Mesendoderm (in vitro differentiated cells): ENCODE results near the gene ACOT11.

Experiments used
- DNase-seq: peaks from one replicate; pipeline ENCODE4 v3.0.0; 2013
- H2AK5ac ChIP-seq: 2 replicates; pipeline ENCODE4 v1.6.1; 2013; ENCODE audit warnings: low read length, inconsistent platforms
- H2BK120ac ChIP-seq: 2 replicates; pipeline ENCODE4 v1.6.1; 2013; ENCODE audit warnings: low read depth, mild to moderate bottlenecking, low read length, moderate library complexity, mixed read lengths
- H2BK15ac ChIP-seq: replicated peaks from 2 replicates; pipeline ENCODE4 v1.6.1; 2013; ENCODE audit warnings: low read depth, mild to moderate bottlenecking, moderate library complexity
- H2BK5ac ChIP-seq: 2 replicates; pipeline ENCODE4 v1.6.1; 2013; ENCODE audit warnings: low read length, inconsistent platforms
- H3K18ac ChIP-seq: 2 replicates; pipeline ENCODE4 v1.6.1; 2013; ENCODE audit warnings: mild to moderate bottlenecking, low read length, mixed read lengths
- H3K23ac ChIP-seq: one replicate; pipeline ENCODE4 v1.6.1; 2013; ENCODE audit warnings: low read length
- H3K27ac ChIP-seq: 2 replicates; pipeline ENCODE4 v1.5.1; 2013; ENCODE audit warnings: low read depth, mild to moderate bottlenecking, inconsistent platforms, low read length, moderate library complexity
- H3K27me3 ChIP-seq: 2 replicates; pipeline ENCODE4 v1.6.1; 2013; ENCODE audit warnings: low read length, control low read depth, mild to moderate bottlenecking, inconsistent platforms; ENCODE audit not compliant: insufficient read depth, poor library complexity
- H3K36me3 ChIP-seq: 2 replicates; pipeline ENCODE4 v1.6.1; 2013; ENCODE audit warnings: low read length, inconsistent platforms; ENCODE audit not compliant: control insufficient read depth, insufficient read depth
- H3K4ac ChIP-seq: one replicate; pipeline ENCODE4 v1.6.1; 2013; ENCODE audit warnings: low read depth, mild to moderate bottlenecking, low read length, moderate library complexity
- H3K4me1 ChIP-seq: 2 replicates; pipeline ENCODE4 v1.6.1; 2013; ENCODE audit warnings: low read depth, low read length, inconsistent platforms; ENCODE audit not compliant: control insufficient read depth
- H3K4me2 ChIP-seq: 2 replicates; pipeline ENCODE4 v1.6.1; 2013; ENCODE audit warnings: low read length
- H3K4me3 ChIP-seq: 2 replicates; pipeline ENCODE4 v1.5.1; 2013; ENCODE audit warnings: mild to moderate bottlenecking, low read length
- H3K56ac ChIP-seq: one replicate; pipeline ENCODE4 v1.6.1; 2013; ENCODE audit warnings: low read length
- H3K79me1 ChIP-seq: 2 replicates; pipeline ENCODE4 v1.6.1; 2013; ENCODE audit warnings: low read length, inconsistent platforms
- H3K79me2 ChIP-seq: 2 replicates; pipeline ENCODE4 v1.6.1; 2013; ENCODE audit warnings: mild to moderate bottlenecking, low read length; ENCODE audit not compliant: control insufficient read depth, insufficient read depth
- H3K9ac ChIP-seq: 2 replicates; pipeline ENCODE4 v1.6.1; 2013; ENCODE audit warnings: low read length, inconsistent platforms
- H4K5ac ChIP-seq: one replicate; pipeline ENCODE4 v1.6.1; 2013; ENCODE audit warnings: low read length
- H4K8ac ChIP-seq: one replicate; pipeline ENCODE4 v1.6.1; 2013; ENCODE audit warnings: low read depth, mild to moderate bottlenecking, control low read depth, low read length, moderate library complexity
- WGBS: extraction: QIAGEN DNeasy Blood & Tissue Kit; methylation state at CpG from one replicate; pipeline ENCODE4 v1.1.7; 2013; ENCODE audit warnings: low lambda C conversion rate, missing lambda C conversion rate; ENCODE audit not compliant: insufficient coverage; ENCODE audit errors: extremely low coverage; 5-methylcytosine and 5-hydroxymethylcytosine counted together

Gene ACOT11

DNA sequence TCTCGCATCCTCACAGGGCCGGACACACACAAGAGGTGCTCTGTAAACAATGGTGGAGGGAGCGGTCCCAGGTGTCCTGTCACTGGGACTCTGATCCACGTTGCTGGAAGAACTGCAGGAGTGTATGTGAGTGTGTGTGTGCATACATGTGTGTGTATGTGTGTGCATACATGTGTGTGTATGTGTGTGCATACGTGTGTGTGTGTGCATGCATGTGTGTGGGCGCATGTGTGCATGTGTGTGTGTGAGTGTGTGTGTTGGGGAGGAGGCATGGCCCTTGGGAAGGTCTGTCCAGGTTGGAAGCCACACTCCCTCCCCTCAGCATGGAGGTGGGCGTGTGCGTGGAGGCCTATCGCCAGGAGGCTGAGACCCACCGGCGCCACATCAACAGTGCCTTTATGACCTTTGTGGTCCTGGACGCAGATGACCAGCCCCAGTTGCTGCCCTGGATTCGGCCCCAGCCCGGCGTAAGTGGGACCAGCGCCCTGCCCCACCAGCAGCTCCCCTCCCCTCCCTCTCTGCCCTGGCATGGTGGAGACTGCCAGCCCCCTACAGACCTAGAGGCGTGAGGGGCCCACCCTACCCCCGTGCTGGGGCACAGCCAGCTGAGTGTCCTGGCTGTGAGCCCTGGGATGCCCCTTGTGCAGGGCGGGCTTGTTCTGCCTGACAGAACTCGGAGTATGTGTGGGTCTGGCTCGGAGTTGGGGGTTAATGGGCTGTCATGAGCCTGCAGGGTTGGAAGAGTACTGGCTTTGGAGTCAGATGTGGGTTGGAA is 53.1 kb downstream of the ACOT11 start:
- H3K79me2 ChIP-seq = no peaks in the 10 kb centered on the region

GRCh38 chr1:54601730-54602129 is 53.7 kb downstream of the ACOT11 start:
- no peak overlapping the region for H3K4me3 ChIP-seq
- DNase-seq = no peak
- H3K18ac ChIP-seq = no peak overlapping the region
- H4K8ac ChIP-seq = no peak overlapping the region
- no peak overlapping the region for H4K5ac ChIP-seq
- no peak overlapping the region for H3K23ac ChIP-seq
- H3K56ac ChIP-seq = no peak overlapping the region
- WGBS = no CpG with 5 or more reads among the region's 10 CpGs
- H2BK5ac ChIP-seq = no peak overlapping the region
- H3K27me3 ChIP-seq = no peaks in the 10 kb centered on the region
- H3K4ac ChIP-seq = no peak overlapping the region
- no peak overlapping the region for H3K9ac ChIP-seq
- H3K36me3 ChIP-seq = peaks cover 1% of the 10 kb centered on the region
- no peak overlapping the region for H2AK5ac ChIP-seq
- H3K27ac ChIP-seq = no peak overlapping the region
- no peak overlapping the region for H2BK120ac ChIP-seq
- no peaks in the 10 kb centered on the region for H3K79me2 ChIP-seq
- H3K4me1 ChIP-seq = no peaks in the 10 kb centered on the region
- no peaks in the 10 kb centered on the region for H3K79me1 ChIP-seq
- H2BK15ac ChIP-seq = no peak overlapping the region
- H3K4me2 ChIP-seq = no peak overlapping the region

More for the DNA sequence above, 53.1 kb downstream of the ACOT11 start:
- Histone ChIP-seq H2BK5ac (no peak overlapping the region), H3K4me3 (no peak overlapping the region), H3K4me2 (no peak overlapping the region), H2AK5ac (no peak overlapping the region), H3K9ac (no peak overlapping the region), H3K4ac (no peak overlapping the region), H3K27me3 (no peaks in the 10 kb centered on the region), H4K5ac (no peak overlapping the region), H2BK15ac (no peak overlapping the region), H3K23ac (no peak overlapping the region), H3K79me1 (no peaks in the 10 kb centered on the region), H2BK120ac (no peak overlapping the region), H4K8ac (no peak overlapping the region), H3K4me1 (no peaks in the 10 kb centered on the region), H3K18ac (no peak overlapping the region), H3K27ac (no peak overlapping the region), H3K56ac (no peak overlapping the region), H3K36me3 (peaks cover 1% of the 10 kb centered on the region)
- DNase-seq = no peak
- WGBS = no CpG with 5 or more reads among the region's 21 CpGs

- Histone ChIP-seq H3K4me3 (no peak overlapping the region), H3K4me1 (no peaks in the 10 kb centered on the region), H4K8ac (no peak overlapping the region), H2BK15ac (no peak overlapping the region), H2BK120ac (no peak overlapping the region), H3K56ac (no peak overlapping the region), H2AK5ac (no peak overlapping the region), H3K9ac (no peak overlapping the region), H3K36me3 (peaks cover 1% of the 10 kb centered on the region), H3K18ac (no peak overlapping the region), H3K27ac (no peak overlapping the region), H3K79me1 (no peaks in the 10 kb centered on the region), H2BK5ac (no peak overlapping the region), H3K4me2 (no peak overlapping the region), H3K27me3 (no peaks in the 10 kb centered on the region), H3K4ac (no peak overlapping the region), H3K23ac (no peak overlapping the region), H4K5ac (no peak overlapping the region), H3K79me2 (no peaks in the 10 kb centered on the region)
- WGBS = no CpG with 5 or more reads among the region's 18 CpGs
- DNase-seq = no peak
Observed at GRCh38 chr1:54602554-54602953, 54.5 kb downstream of the ACOT11 start.

- Histone ChIP-seq H3K4me1 (no peaks in the 10 kb centered on the region), H3K79me1 (no peaks in the 10 kb centered on the region), H3K18ac (no peak overlapping the region), H3K36me3 (peaks cover 1% of the 10 kb centered on the region), H3K27me3 (no peaks in the 10 kb centered on the region), H3K9ac (no peak overlapping the region), H2AK5ac (no peak overlapping the region), H3K56ac (no peak overlapping the region), H3K4me2 (no peak overlapping the region), H3K23ac (no peak overlapping the region), H4K8ac (no peak overlapping the region), H2BK15ac (no peak overlapping the region), H4K5ac (no peak overlapping the region), H3K4me3 (no peak overlapping the region), H3K27ac (no peak overlapping the region), H3K79me2 (no peaks in the 10 kb centered on the region), H2BK120ac (no peak overlapping the region), H2BK5ac (no peak overlapping the region), H3K4ac (no peak overlapping the region)
- WGBS = no CpG with 5 or more reads among the region's 6 CpGs
- DNase-seq = no peak
Observed at GRCh38 chr1:54603241-54603640, 55.2 kb downstream of the ACOT11 start.

- no peak overlapping the region for H4K5ac ChIP-seq
- no peaks in the 10 kb centered on the region for H3K79me2 ChIP-seq
- H3K4me3 ChIP-seq = no peak overlapping the region
- no peaks in the 10 kb centered on the region for H3K79me1 ChIP-seq
- no peak overlapping the region for H3K18ac ChIP-seq
- no peaks in the 10 kb centered on the region for H3K4me1 ChIP-seq
- H3K4me2 ChIP-seq = no peak overlapping the region
- no peak for DNase-seq
- no peak overlapping the region for H3K4ac ChIP-seq
- H3K27ac ChIP-seq = no peak overlapping the region
- WGBS = no CpG with 5 or more reads among the region's 7 CpGs
- H3K23ac ChIP-seq = no peak overlapping the region
- no peak overlapping the region for H2BK120ac ChIP-seq
- no peak overlapping the region for H4K8ac ChIP-seq
- H3K36me3 ChIP-seq = peaks cover 1% of the 10 kb centered on the region
- no peak overlapping the region for H2BK15ac ChIP-seq
- H3K56ac ChIP-seq = no peak overlapping the region
- H3K9ac ChIP-seq = no peak overlapping the region
- H2BK5ac ChIP-seq = no peak overlapping the region
- no peaks in the 10 kb centered on the region for H3K27me3 ChIP-seq
- H2AK5ac ChIP-seq = no peak overlapping the region
Observed at GRCh38 chr1:54604051-54604450, 56.0 kb downstream of the ACOT11 start.
